Activated CD4-positive, alpha-beta T cell treated with anti-CD3 and anti-CD28 coated beads for 1 hour (primary cell): ENCODE results near the gene RPTOR.
A peak's percentile ranks its signal among the peaks of the same experiment; 100 is the strongest.

Source experiments
- DNase-seq: peaks from one replicate; pipeline ENCODE4 v3.0.0-alpha.2; 2020

RPTOR gene

DNA sequence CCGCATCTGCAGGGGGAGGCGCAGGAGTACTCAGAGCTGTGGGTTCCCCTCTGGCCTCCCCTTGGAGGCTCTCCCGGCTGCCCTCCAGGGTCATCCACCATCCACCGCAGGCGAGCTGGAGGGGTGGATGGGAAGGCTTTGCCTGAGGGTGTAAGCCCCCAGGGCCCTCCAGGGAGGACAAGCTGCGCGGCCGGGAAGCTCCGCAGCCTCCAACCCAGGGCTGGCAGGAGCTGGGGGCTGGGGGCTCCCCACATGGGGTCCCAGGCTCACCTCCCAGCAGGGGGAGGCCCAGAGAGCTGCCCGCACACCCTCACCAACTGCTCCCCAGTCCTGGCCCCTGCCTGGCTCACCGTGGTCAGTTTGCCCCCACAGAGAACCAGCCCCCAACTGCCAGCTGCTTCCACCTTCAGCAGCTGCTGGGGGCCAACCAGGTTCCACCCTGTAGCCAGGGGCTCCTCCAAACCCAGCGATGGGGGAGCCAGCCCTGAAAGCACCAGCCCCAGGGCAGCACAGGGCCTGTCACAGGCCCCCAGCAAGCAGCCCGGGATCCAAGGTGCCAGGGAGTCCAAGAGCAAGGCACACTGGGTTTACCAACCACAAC, 427.2 kb downstream of the RPTOR start:
- DNase-seq = no peak

DNA sequence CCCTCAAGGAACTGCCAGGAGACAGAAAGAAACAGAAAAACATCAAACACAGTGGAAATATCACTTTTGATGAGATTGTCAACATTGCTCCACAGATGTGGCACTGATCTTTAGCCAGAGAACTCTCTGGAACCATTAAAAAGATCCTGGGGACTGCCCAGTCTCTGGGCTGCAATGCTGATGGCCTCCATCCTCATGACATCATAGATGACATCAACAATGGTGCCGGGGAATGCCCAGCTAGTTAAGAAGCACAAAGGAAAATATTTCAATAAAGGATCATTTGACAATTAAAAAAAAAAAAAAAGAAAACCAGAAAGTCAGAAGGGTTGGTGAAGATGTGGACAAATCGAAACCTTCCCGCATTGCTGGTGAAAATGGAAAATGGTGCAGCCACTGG, 432.1 kb downstream of the RPTOR start:
- DNase-seq = no peak

DNA sequence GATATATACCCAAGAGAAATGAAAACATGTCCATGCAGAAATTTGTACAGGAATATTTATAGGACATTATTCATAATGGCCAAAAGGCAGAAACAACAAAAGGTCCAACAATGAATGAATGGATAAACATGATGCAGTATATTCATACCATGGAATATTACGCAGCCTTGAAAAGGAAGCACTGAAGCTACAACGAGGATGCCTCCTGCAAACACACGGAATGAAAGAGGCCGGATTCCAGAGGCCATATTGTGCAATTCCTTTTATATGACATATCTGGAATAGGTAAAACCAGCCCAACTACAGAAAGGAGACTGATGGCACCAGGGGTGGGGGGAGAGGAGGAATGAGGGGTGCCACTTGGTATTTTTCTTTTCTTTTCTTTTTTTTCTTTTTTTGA, 432.5 kb downstream of the RPTOR start:
- no peak for DNase-seq

DNA sequence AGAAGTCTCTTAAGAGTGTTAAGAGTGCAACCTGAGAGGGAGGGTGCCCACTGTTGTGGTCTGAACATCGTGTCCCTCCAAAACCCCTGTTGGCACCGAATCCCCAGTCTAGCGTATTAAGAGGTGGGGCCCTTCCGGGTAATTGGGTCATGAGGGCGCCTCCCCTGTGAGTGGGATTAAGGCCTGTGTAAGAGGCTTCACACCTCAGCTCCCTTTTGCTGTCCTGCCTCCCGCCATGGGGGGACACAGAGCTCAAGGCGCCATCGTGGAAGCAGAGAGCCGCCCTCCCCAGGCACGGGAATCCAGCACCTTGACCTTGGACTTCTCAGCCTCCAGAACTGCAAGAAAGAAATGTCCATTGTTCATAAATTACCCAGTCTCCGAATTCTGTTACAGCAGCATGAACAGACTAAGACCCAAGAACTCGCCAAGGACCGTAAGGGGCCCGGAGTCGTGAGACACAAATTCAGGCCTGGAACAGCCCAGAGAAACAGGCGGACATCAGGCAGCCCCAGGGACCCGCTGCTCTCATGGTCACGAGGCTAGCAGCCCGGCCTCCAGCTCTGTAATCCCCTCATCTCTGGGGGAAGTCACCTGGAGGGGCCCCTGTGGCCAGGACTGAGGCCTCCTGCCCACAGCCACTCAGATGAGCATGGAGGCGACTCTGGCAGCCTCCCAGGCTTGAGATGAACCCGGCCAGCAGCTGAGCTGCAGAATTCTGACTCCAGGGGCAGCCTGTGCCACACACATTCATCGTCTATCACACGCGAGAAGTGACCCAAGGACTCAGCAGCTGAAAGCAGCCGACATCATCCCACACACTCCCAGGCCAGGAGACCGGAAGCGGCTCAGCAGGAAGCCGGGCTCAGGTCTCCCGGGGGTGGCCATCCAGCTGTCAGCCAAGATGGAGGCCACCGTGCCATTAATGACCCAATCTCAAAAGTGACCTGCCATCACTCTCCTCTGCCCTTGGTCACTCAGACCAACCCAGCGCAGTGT, 434.2 kb downstream of the RPTOR start:
- DNase-seq = no peak

DNA sequence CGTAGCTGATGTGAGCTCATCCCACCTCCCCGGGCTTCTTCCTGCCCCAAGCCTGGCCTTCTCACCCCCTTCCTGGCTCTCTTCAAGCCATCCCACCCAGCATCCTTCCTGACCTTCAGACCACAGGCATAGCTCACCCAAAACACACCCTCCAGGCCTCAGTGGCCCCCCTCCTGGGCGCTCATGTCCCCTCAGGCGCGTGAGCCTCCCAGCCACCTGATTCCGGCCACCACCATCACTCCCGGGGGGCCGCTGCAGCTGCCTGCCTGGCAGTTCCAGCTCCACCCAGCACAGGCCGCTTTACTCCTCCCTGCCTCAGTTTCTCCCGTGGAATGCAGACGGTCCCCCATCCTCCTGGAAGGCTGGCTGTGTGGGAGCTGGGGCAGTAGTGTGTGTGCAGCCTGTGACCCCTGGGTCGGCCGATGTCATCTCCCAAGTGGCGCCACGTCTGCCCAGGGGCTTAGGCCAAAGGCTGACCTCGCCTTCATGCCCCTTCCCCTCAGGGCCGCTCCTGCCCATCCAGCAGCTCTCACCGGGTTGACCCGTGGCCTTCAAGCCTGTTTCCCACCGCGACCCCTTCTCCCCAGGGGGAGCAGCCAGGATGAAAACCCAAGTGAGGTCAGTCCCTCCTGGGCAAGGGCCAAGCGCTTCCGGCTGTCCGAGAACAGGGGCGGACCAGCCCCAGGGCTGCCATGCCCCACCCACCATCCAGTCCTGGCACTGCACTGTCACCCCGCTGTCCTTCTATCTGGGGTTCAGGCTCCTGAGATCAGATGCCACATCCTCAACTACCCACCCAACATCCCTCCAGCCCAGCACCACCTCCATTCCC, 435.1 kb downstream of the RPTOR start:
- no peak for DNase-seq

DNA sequence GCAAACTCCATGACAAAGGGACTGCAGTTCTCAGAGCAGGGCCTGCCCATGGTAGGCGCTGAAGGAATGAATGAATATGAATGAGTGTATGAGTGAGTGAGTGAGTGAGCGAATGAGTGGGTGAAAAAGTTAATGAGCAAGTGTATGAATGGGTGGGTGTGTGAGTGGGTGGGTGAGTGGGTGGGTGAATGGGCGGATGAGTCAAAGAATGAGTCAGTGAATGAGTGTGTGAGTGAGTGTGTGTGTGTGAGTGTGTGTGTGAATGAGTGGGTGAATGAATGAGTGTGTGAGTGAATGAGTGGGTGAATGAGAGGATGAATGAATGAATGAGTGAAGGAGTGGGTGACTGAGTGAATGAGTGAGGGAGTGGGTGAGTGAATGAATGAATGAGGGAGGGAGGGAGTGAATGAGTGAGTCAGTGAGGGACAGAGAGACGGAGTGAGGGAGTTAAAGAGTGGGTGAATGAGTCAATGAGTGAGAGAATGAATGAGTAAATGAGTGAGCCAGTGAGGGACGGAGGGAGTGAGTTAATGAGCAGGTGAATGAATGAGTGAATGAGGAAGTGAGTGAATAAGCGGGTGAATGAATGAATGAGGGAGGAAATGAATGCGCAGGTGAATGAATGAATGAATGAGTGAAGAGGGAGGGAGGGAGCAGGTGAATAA, 435.9 kb downstream of the RPTOR start:
- DNase-seq = no peak

DNA sequence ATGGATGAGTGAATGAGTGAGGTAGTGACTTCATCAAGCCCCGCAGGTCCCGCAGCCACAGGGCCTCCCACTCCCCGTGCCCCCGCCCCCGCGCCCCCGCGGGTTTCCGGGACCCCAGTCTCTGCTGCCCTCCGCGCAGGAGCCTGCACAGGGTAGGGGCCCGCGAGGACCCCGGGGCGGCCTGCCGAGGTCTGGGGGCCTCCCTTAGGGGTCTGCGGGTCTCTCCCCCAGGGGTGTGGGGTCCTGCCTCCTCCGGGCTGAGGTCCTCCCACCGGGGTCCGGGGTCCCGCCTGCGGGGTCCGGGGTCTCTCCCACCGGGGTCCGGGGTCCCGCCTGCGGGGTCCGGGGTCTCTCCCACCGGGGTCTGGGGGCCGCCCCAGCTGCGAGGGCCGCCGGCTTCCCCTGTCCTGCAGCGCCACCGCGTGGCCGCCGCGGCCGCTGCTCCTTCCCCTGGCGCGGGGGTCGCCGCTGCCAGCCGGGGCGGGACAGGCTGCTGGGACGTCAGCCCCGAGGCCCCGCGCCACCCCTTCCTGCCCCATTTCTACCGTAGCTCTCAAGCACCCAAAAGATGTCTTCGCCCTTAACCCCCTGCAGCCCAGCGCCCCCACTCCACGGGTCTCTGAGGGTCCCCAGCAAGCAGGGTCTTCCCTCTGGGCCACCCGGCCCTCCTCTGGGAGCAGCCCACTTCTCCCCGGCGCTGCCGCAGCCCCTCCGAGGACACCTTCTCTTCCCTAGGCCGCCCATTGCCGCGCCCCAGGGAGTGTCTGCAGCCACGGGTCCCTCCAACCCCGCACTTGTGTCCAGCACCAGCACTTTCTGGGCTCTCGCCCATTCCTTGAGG, 436.6 kb downstream of the RPTOR start:
- DNase-seq = no peak

DNA sequence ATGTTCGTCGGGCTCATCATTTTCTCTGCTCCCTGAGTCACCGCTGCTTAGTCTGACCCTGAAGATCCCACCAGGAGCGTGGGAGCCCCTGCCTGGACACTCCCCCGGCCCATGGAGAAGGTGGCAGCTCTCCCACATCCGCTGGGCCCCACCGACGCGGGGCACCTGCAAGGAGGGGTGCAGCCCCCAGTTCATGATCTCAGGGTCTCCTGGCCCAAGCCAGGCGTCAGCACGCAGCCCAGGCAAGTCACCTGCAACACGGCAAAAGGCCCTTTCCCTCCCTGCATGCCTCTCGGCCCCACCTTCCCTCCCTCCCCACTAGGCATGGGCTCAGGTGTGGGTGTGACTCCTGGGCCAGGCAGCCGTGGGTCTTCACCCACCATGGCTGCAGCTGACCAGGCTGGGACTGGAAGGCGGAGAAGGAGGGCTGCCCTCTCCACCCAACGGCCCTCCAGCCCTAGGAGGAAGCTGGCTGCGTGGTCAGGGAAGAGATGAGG, 437.3 kb downstream of the RPTOR start:
- no peak for DNase-seq

DNA sequence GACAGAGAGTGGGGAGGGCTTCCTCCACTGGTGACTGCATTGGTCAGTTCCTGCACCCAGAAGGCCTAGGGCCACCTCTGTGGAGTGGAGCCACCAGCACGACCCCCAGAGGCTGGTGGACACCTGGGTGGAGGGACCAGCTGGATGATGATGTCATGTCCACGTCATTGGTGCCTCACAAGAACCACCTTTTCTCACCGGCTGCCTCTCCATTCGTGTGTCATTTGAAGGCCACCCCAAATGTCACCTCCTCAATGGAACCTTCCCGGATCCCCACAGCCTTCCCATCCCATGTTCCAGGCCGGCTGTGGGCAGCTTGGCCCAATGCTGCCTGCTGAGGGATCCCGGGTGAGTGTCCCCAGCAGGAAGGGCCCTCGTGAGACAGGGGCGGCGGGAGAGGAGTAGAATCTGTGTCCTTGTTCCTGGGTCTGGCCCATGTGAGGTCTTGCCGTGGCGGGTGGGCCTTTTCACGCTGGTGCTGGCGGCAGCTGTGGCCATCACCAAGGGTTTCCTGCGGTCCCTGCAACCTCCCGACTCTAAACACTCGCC, 437.9 kb downstream of the RPTOR start:
- DNase-seq = no peak

DNA sequence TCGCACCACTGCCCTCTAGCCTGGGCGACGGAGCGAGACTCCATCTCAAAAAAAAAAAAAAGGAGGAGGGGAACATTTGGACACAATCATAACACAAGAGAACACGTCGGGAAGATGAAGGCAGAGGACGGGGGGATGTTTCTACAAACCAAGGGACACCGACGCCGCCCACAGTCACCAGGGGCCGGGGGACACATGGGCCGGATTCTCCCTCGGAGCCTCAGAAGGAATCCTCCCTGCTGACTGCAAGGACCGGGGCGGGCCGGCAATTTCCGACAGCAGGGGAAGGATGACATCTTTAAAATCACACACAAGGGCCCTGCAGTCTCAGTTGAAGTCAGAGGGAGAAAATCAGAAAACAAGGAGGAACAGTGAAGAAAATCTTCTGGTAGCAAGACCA, 438.9 kb downstream of the RPTOR start:
- DNase-seq = no peak

DNA sequence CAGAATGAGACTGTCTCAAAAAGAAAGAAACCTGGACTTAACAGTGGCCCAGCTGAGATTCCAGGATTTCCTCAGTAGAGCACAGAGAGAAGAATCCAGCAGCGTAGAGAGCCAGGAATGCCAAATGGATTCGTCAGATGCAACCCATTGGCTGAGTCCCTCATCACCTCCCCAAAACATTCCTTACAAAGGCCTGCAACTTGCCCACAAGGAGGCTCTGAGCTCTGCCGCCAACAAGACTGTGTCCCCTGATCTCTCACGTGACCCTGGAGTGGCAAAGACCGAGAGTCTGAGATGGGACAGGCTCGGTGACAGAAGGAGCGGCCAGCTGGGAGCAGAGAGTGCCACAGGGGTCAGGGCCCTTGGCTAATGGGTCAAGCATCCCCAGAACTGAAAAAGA, 440.1 kb downstream of the RPTOR start:
- no peak for DNase-seq

DNA sequence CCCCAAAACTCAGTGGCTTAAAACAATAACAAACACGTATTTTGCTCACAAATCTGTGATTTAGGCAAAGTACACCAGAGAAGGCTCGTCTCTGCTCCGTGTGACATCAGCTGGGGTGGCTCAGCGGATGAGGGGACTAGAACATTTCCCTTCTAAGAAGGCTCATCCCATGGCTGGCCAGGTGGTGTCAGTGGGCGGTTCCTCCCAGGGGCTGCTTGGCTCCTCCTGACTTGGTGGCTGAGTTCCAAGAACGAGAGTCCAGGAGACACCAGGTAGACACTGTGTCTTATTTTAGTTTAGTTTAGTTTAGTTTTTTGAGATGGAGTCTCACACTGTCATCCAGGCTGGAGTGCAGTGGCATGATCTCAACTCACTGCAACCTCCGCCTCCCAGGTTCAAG, 441.4 kb downstream of the RPTOR start:
- no peak for DNase-seq

DNA sequence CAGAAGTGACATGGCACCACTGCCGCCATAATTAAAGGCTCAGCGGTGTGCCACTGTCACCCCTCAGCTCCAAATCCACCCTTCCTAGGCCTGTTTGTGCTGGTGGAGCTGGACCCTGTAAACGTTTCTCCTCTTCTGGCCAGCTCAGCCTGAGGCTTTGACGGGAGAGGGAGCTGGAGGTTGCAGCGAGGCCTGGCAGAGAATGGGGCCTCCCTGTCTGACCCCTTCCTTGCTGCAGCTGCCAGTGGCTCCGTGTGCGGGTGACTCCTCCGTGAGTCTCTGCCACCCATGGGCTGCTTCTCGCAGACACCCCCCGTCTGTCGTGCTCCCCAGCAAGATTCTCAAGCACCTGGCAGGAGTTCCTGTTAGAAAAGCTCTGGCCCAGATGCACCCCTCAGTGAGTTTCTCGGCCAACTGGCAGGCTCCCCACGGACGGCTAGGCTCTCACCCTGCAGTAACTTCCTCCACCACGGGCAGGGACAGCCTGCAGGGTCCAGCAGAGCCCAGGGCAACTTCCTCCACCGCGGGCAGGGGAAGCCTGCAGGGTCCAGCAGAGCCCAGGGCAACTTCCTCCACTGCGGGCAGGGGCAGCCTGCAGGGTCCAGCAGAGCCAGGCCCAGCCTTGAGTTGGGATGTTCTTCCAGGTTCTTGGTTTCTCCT, 442.3 kb downstream of the RPTOR start:
- DNase-seq = no peak

DNA sequence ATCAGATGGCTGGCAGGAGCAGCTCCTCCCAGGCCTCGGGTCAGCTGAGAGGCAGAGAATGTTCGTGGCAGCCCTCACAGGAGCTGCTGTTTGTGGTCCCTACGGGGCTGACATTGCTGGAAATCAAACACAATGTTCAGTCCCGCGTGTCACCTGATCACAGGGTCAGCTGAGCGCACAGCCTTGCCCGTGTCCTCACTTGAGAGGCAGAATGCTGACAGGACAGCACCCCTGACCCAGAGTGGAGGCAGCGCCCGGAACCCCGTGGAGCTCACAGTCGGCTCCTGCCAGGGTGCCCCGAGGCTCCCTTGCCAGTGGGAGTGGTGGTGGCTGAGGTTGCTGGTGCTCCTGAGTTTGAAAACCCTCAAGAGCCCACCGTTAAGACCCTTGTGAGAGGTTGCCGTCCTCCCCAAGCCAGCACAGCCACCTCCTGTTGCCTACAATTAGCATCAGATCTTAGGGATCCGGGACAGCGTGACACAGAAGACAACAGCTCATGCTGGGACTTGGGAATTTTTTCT, 443.4 kb downstream of the RPTOR start:
- no peak for DNase-seq

DNA sequence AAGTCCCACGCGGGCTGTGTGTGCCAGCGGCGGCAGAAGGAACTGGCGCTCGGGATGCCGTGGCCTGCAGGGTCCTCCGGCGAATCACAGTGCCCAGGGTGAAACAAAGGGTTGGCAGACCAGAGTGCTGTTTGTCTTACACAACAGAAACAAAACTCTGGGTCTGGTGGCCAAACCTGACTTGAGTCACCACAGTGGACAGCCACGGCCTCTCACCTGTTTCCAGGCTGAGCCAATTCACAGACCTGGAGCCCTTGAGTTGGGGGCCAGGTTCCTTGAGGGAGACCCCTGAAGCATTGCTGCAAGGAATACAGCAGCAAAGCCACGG, 444.9 kb downstream of the RPTOR start:
- no peak for DNase-seq

DNA sequence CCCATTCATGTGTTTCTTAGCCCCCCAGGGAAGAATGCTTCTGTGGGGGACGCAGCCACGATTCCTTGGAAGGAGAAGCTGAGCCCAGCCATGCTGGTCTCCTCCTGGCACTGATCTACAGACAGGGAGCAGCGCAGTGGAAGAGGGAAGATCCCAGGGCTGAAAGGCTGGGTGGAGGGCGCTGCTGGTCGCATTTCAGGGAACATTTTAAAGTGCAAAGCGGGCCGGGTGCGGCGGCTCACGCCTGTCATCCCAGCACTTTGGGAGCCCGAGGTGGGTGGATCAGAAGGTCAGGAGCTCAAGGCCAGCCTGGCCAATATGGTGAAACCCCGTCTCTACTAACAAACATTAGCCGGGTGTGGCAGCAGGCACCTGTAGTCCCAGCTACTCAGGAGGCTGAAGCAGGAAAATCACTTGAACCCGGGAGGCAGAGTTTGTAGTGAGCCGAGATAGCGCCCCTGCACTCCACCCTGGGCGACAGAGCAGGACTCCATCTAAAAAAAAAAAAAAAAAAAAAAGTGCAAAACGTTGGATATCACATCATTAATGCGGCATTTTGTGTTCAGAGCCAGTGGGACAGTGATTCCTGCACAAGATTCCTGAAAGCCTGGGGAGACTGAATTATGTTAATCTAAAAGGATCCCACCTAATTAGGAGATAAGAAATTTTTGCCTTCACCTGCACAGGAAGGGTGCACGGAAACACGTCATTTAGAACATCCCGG, 446.4 kb downstream of the RPTOR start:
- DNase-seq = no peak

DNA sequence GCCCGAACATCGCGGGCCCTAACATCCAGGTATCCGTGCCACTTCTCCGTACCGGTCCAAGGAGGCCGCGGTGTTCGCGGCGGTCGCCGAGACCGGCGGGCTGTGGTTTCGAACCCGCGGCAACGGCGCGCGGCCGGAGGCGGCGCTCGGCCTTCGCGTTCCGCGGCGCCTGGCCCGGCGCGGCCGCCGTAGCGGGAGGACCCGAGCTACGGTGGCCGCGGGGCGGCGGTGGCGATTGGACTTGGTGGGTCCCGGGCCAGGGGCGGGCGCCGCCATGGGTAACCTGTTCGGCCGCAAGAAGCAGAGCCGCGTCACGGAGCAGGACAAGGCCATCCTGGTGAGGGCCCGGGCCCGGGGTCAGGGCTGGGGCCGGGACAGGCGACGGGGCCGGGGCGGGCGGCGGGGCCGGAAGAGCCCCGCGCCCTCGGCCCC, 447.0 kb downstream of the RPTOR start, which contains the start of gene CHMP6:
TSS of gene CHMP6 (plus strand) at position 197 of the 432 bp plus-strand sequence. CDS start at position 275, 78 bp downstream.
- peak; percentile 63 for DNase-seq

DNA sequence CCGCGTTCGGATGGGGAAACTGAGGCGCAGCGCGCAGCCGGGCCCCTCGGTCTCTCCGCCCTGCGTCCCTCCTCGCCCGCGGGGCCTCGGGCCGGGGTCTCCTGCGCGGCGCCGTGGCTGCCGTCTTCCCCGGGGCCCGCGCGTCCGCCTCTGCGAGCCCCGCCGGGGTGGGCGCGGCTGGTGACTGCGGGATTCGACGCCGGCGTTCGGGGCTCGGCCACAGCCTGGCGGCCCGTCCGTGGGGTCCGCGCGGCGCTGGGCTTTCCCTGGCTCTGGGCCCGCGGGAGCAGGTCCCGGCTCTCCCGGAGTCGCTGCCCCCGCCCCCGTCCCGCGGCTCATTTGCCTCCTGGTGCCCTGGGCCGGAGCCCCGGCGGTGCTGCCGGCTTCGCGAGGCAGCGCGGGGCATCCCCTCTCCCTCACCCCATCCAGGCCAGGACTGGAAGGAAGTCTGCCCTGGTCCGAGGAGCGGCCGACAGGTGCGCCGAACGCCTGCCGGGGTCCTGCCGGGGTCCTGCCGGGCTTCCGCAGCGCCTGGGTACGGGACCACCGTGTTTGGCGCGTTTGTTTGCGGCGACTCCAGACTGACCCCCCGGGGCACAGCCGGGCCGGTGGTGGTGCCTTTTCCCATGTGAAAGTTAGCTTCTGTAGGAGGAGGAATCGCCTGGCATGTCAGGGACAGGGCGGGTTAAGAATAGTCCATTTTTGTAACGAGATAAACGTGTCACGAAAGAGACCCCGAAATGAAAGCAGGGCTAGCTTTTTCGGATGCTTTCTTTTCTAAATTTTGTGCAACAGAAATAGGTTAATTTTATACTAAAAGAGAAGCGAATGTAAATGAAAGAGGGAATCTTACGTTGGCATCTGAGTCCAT, 447.7 kb downstream of the RPTOR start:
- no peak for DNase-seq
